Effector memory CD8-positive, alpha-beta T cell (primary cell): ENCODE measurements around the gene BRK1.
"Not testable (repeated sequence)": the region's sequence is repeated elsewhere in the genome, so short reads cannot be mapped to it uniquely, and the experiment has no call there.

Experiments
- ATAC-seq: fragments of 150-1000 bp; cut with Tn5 transposase; replicated peaks from 2 replicates; pipeline ENCODE4 v1.10.0; 2021; ENCODE audit warnings: mild to moderate bottlenecking, moderate library complexity
- DNase-seq, 3 experiments: peaks; one replicate each; pipeline ENCODE4 v3.0.0; 2021
- H3K27ac Mint-ChIP-seq, 2 donors: one replicate each; pipeline ENCODE4 v1.8.0; 2022; ENCODE audit warnings: mild to moderate bottlenecking in 2 of 2, mixed read lengths in 2 of 2, moderate library complexity in 2 of 2
- H3K27me3 Mint-ChIP-seq, 2 donors: one replicate each; pipeline ENCODE4 v1.8.0; 2022; ENCODE audit warnings: mixed read lengths in 2 of 2
- H3K36me3 Mint-ChIP-seq: one replicate; pipeline ENCODE4 v1.8.0; 2022; ENCODE audit warnings: mild to moderate bottlenecking, moderate library complexity, mixed read lengths; ENCODE audit not compliant: insufficient read depth
- H3K4me1 Mint-ChIP-seq, 2 donors: one replicate each; pipeline ENCODE4 v1.8.0; 2022; ENCODE audit warnings: low read depth in 2 of 2, mixed read lengths in 2 of 2
- H3K4me3 Mint-ChIP-seq, 2 donors: one replicate each; pipeline ENCODE4 v1.8.0; 2022; ENCODE audit warnings: mild to moderate bottlenecking in 2 of 2, mixed read lengths in 2 of 2, moderate library complexity in 2 of 2
- H3K9me3 Mint-ChIP-seq, 2 donors: one replicate each; pipeline ENCODE4 v1.8.0; 2022; ENCODE audit warnings: mixed read lengths in 2 of 2

The BRK1 gene

GRCh38 chr3:10173926-10174435, 58.5 kb downstream of the BRK1 start:
- ATAC-seq (peak; percentile 49), DNase-seq (no peak)
- H3K27ac Mint-ChIP-seq: peak overlapping the region in 1 of 2 donors; percentile 78
- H3K9me3 Mint-ChIP-seq: no peaks in the 10 kb centered on the region
- H3K4me1 Mint-ChIP-seq: peaks cover 4 to 5% of the 10 kb centered on the region in 2 donors
- no peaks in the 10 kb centered on the region for H3K27me3 Mint-ChIP-seq
- peaks cover 12% of the 10 kb centered on the region for H3K36me3 Mint-ChIP-seq
- H3K4me3 Mint-ChIP-seq: no peak overlapping the region

GRCh38 chr3:10175334-10175733, 59.9 kb downstream of the BRK1 start:
- H3K9me3 Mint-ChIP-seq, H3K27ac Mint-ChIP-seq, ATAC-seq, H3K27me3 Mint-ChIP-seq, H3K4me3 Mint-ChIP-seq, DNase-seq: not testable (repeated sequence)
- Mint-ChIP-seq H3K36me3 (peaks cover 24% of the 10 kb centered on the region), H3K4me1 (peaks cover 4 to 11% of the 10 kb centered on the region in 2 donors)

GRCh38 chr3:10176150-10176549, 60.7 kb downstream of the BRK1 start:
- not testable (repeated sequence) for H3K4me3 Mint-ChIP-seq, DNase-seq, ATAC-seq, H3K27me3 Mint-ChIP-seq, H3K9me3 Mint-ChIP-seq
- Mint-ChIP-seq H3K36me3 (peaks cover 27% of the 10 kb centered on the region), H3K27ac (peak overlapping the region in 1 of 2 donors; percentile 12), H3K4me1 (peaks cover 4 to 14% of the 10 kb centered on the region in 2 donors)
